PC-3 (cell line): ENCODE results near the gene TENM4. TPM values are rescaled to one million over a fixed set of nuclear protein-coding genes. Genes with fewer than 3 reads are reported as not detected.

Source experiments
- ATAC-seq: fragments of 200-7000 bp; cut with Tn5 transposase; 2 replicates; pipeline ENCODE4 v1.9.1; 2020; ENCODE audit warnings: mild to moderate bottlenecking, moderate library complexity
- BruUV-seq: library from RNA; stranded (reverse); fragments of 400-500 nt; replicated peaks from 2 replicates; lab custom pipeline; 2021; lab: Mats Ljungman, UMichigan
- CTCF ChIA-PET: fragments of 300-600 bp; sonication (Branson Sonifier 250); formaldehyde crosslinking; loops from one replicate; lab custom pipeline; 2022; ENCODE audit warnings: antibody characterized with exemption; lab: Charles Lee
- POLR2A ChIA-PET: fragments of 300-600 bp; sonication (Branson Sonifier 250); formaldehyde crosslinking; loops from one replicate; lab custom pipeline; 2022; ENCODE audit warnings: antibody characterized with exemption; ENCODE audit not compliant: unreplicated experiment; lab: Charles Lee
- DNase-seq: peaks from one replicate; pipeline ENCODE4 v3.0.0-alpha.2; 2015
- H2AFZ ChIP-seq: fragments of 300-600 bp; sonication (generic); 2 replicates; pipeline ENCODE4 v1.6.0; 2016; ENCODE audit warnings: antibody characterized with exemption, low read length
- H3F3A ChIP-seq: fragments of 300-600 bp; sonication (generic); one replicate; pipeline ENCODE4 v1.6.0; 2017; ENCODE audit warnings: antibody characterized with exemption, low read length, control low read depth, mild to moderate bottlenecking; ENCODE audit not compliant: unreplicated experiment
- H3K27ac ChIP-seq: fragments of 300-600 bp; sonication (generic); 2 replicates; pipeline ENCODE4 v1.5.1; 2016; ENCODE audit warnings: mild to moderate bottlenecking, low read length
- H3K27me3 ChIP-seq: fragments of 300-600 bp; sonication (generic); 2 replicates; pipeline ENCODE4 v1.6.1; 2016; ENCODE audit warnings: low read length, mixed read lengths
- H3K36me3 ChIP-seq: fragments of 300-600 bp; sonication (generic); 2 replicates; pipeline ENCODE4 v1.6.1; 2016; ENCODE audit warnings: low read depth, mixed run types, low read length, mixed read lengths
- H3K4me1 ChIP-seq: fragments of 300-600 bp; sonication (generic); 2 replicates; pipeline ENCODE4 v1.5.1; 2016; ENCODE audit warnings: low read length; ENCODE audit not compliant: insufficient read depth
- H3K4me2 ChIP-seq: fragments of 300-600 bp; sonication (generic); 2 replicates; pipeline ENCODE4 v1.6.0; 2016; ENCODE audit warnings: low read length
- H3K4me3 ChIP-seq: fragments of 300-600 bp; sonication (generic); 2 replicates; pipeline ENCODE4 v1.5.1; 2016; ENCODE audit warnings: mild to moderate bottlenecking, low read length, mixed read lengths
- H3K79me2 ChIP-seq: fragments of 300-600 bp; sonication (generic); 2 replicates; pipeline ENCODE4 v1.6.1; 2017; ENCODE audit warnings: low read length, mixed read lengths
- H3K9ac ChIP-seq: fragments of 300-600 bp; sonication (generic); 2 replicates; pipeline ENCODE4 v1.6.0; 2016; ENCODE audit warnings: mild to moderate bottlenecking, low read length
- H3K9me2 ChIP-seq: fragments of 300-600 bp; sonication (generic); replicated peaks from 2 replicates; pipeline ENCODE4 v1.6.1; 2016; ENCODE audit warnings: mixed run types, low read length, mixed read lengths
- H3K9me3 ChIP-seq: fragments of 300-600 bp; sonication (generic); 2 replicates; pipeline ENCODE4 v1.6.1; 2016; ENCODE audit warnings: low read length, mixed read lengths
- H4K20me1 ChIP-seq: fragments of 300-600 bp; sonication (generic); 2 replicates; pipeline ENCODE4 v1.6.1; 2016; ENCODE audit warnings: low read length, mixed read lengths
- EZH2phosphoT487 ChIP-seq: fragments of 300-600 bp; sonication (generic); IDR thresholded peaks from 2 replicates; pipeline ENCODE4 v1.6.1; 2018; ENCODE audit warnings: mild to moderate bottlenecking, antibody characterized with exemption, low read length, borderline replicate concordance
- intact Hi-C: fragments of 100-400 bp; cut with micrococcal nuclease; formaldehyde crosslinking; loops from 2 replicates; pipeline ENCODE4 v1.9.0; 2023
- total RNA-seq: library from RNA; depleted of rRNA; stranded (reverse); fragments of >200 nt; gene quantifications from 2 replicates; pipeline ENCODE4 v1.2.3, GENCODE V29; 2014
- TF ChIP-seq, protein P1 (sequence below): fragments of 300-600 bp; sonication (generic); conservative IDR thresholded peaks from 2 replicates; pipeline ENCODE4 v1.5.1; 2017; ENCODE audit warnings: antibody characterized with exemption, low read depth, mild to moderate bottlenecking, low read length

TENM4 gene
- total RNA-seq, 1 experiment from 2014 or later: 19.7 TPM

DNA sequence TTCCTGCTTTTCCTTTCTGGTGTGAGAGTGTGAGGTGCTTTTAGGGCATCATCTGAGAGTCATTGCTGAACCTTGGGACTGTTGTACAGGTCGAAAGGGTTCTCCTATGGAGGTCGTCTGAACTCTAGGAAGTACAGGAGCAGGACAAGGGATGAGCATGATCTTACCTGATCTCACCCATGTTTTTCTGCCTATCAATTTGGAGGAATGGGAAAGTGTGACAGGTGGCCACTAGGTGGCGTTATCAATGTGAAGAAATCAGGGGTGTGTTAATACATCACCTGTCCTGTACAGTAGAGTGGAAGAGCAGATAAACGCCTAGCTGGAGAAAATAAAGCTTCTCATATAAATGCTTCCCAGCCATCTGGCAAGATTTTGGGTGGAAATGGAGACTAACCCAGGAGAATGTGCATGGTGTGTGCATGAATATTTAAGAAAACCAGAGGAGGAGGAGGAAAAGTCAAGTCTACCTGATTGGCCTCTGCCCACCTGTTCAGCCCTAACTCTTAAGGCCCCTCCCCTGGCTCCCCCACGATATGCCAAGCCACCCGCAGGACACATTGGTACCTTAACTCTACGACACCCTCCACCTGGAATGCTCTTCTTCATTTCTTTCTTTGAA is 794.2 kb downstream of the TENM4 start:
- no peaks in the 10 kb centered on the region for H3K36me3 ChIP-seq
- ChIA-PET POLR2A (interaction anchor here (1.0 kb wide), 1 partner anchor 69 kb away, joined by 3 read pairs; no protein-coding TSS in a partner anchor), CTCF (interaction anchor here (0.6 to 5.4 kb wide), 8 partner anchors 28 to 454 kb away, joined by 3 to 129 read pairs (median 4); no protein-coding TSS in a partner anchor)
- H3K4me3 ChIP-seq: no peak overlapping the region
- intact Hi-C loops: loop anchor here (1.0 kb wide), 3 partner anchors 69 to 315 kb away; no protein-coding TSS in a partner anchor
- peaks cover 22% of the 10 kb centered on the region for H3K4me1 ChIP-seq
- TF ChIP-seq EZH2phosphoT487: no peak
- TF ChIP-seq, protein P1, sequence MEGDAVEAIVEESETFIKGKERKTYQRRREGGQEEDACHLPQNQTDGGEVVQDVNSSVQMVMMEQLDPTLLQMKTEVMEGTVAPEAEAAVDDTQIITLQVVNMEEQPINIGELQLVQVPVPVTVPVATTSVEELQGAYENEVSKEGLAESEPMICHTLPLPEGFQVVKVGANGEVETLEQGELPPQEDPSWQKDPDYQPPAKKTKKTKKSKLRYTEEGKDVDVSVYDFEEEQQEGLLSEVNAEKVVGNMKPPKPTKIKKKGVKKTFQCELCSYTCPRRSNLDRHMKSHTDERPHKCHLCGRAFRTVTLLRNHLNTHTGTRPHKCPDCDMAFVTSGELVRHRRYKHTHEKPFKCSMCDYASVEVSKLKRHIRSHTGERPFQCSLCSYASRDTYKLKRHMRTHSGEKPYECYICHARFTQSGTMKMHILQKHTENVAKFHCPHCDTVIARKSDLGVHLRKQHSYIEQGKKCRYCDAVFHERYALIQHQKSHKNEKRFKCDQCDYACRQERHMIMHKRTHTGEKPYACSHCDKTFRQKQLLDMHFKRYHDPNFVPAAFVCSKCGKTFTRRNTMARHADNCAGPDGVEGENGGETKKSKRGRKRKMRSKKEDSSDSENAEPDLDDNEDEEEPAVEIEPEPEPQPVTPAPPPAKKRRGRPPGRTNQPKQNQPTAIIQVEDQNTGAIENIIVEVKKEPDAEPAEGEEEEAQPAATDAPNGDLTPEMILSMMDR: peak; percentile 96
- DNase-seq: peak; percentile 97
- no TSS peak for BruUV-seq
- peak overlapping the region; percentile 47 for H3K9ac ChIP-seq
- peak overlapping the region; percentile 47; the same call in 1 of the 2 replicates for H2AFZ ChIP-seq
- no peaks in the 10 kb centered on the region for H3K9me2 ChIP-seq
- ATAC-seq: peak; percentile 60
- peak overlapping the region; percentile 78; the same call in 1 of the 2 replicates for H3K4me2 ChIP-seq
- no peaks in the 10 kb centered on the region for H3K9me3 ChIP-seq
- H4K20me1 ChIP-seq: no peaks in the 10 kb centered on the region
- no peaks in the 10 kb centered on the region for H3K79me2 ChIP-seq
- H3K27ac ChIP-seq: peak overlapping the region; percentile 78
- H3K27me3 ChIP-seq: no peaks in the 10 kb centered on the region
- no peaks in the 10 kb centered on the region for H3F3A ChIP-seq

DNA sequence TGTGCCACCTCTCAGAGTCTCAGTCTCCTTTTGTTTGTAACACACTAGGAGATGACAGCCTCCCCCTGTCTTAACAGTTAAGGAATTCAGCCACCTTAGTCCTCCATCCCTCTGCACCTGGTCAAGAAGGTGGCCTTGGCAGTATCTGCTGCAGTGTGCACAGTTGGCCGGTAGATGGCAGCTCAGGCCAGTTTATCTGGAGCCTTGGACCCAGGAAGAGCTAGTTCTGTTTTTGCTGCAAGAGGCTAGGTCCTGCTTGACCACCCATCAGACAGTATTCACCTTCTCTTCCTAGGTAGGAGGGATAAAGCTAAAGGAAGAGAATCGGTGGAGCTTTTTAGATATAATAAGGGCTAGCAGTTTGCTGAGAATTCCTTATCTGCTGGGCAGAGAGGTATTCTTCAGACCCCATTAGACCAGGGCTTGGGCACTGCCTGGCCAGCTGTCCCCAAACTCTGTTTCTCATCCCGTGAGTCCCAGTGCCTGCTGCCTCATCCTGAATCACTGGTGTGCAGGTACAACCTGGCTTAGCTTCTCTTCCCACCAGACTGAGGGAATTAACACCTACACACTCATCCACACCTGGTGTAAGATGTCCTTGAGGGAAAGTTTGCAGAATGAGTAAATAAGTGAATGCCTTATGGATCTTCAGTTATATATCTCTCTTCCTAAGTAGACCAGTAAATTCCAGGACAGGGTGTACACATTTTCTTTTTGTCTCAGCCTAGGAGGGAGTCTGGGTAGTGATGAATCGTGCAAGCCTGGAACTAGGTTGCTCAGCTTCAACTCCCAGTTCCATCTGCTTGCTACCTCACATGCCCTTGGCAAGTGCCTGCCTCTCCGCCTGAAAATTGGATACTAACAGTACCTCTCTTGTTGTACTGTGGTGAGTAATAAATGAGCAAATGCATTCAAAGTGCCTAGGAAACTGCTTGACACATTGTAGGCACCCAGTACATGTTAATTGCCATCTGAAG is 795.3 kb downstream of the TENM4 start:
- DNase-seq: peak; percentile 96
- POLR2A ChIA-PET: interaction anchor here (0.6 kb wide), 2 partner anchors 151 to 157 kb away, joined by 4 to 5 read pairs; no protein-coding TSS in a partner anchor
- Histone ChIP-seq H2AFZ (peak overlapping the region; percentile 47), H3K9me2 (no peaks in the 10 kb centered on the region), H3K27me3 (no peaks in the 10 kb centered on the region), H3K4me1 (peaks cover 22% of the 10 kb centered on the region), H3K4me3 (peak overlapping the region; percentile 54), H3K79me2 (no peaks in the 10 kb centered on the region), H3K4me2 (peak overlapping the region; percentile 78), H3K9me3 (no peaks in the 10 kb centered on the region), H4K20me1 (no peaks in the 10 kb centered on the region), H3K27ac (peak overlapping the region; percentile 78), H3F3A (no peaks in the 10 kb centered on the region), H3K36me3 (no peaks in the 10 kb centered on the region), H3K9ac (peak overlapping the region; percentile 47)
- TF ChIP-seq EZH2phosphoT487: no peak
- TF ChIP-seq, protein P1: peak; percentile 99
- CTCF ChIA-PET: interaction anchor here (0.5 to 5.4 kb wide), 23 partner anchors 30 to 778 kb away, joined by 3 to 129 read pairs (median 4); no protein-coding TSS in a partner anchor
- BruUV-seq: TSS peak; percentile 33
- intact Hi-C loops: loop anchor here (1.0 to 2.0 kb wide), 7 partner anchors 70 to 847 kb away; no protein-coding TSS in a partner anchor
- peak; percentile 73 for ATAC-seq
